Erythroblast (primary cell): Measurements from ENCODE around the gene PDE4D.

Source experiments
- GATA1 ChIP-seq: IDR thresholded peaks from 2 replicates; pipeline ENCODE4 v1.6.1; 2011; ENCODE audit warnings: low read depth, mild to moderate bottlenecking, control low read depth, low read length, moderate library complexity
- POLR2A ChIP-seq: IDR thresholded peaks from 2 replicates; pipeline ENCODE4 v1.6.1; 2011; ENCODE audit warnings: mild to moderate bottlenecking, low read length

- TF ChIP-seq POLR2A (no peak), GATA1 (no peak)
Measured at GRCh38 chr5:59923465-59923864, 29.9 kb upstream of the PDE4D start.
